GM20000 (cell line): ENCODE results near the gene ANKRD44.
A peak's percentile ranks its signal among the peaks of the same experiment; 100 is the strongest.
"Not testable (repeated sequence)": the region's sequence is repeated elsewhere in the genome, so short reads cannot be mapped to it uniquely, and the experiment has no call there.

Experiments used
- DNase-seq: peaks from one replicate; pipeline ENCODE4 v3.0.0; 2012; ENCODE audit warnings: low spot score
- TF ChIP-seq, protein P1 (sequence below): IDR thresholded peaks from 2 replicates; pipeline ENCODE4 v1.5.1; 2012; ENCODE audit warnings: mild to moderate bottlenecking, control low read depth; ENCODE audit errors: extremely low read depth, missing control alignments

ANKRD44 gene

DNA sequence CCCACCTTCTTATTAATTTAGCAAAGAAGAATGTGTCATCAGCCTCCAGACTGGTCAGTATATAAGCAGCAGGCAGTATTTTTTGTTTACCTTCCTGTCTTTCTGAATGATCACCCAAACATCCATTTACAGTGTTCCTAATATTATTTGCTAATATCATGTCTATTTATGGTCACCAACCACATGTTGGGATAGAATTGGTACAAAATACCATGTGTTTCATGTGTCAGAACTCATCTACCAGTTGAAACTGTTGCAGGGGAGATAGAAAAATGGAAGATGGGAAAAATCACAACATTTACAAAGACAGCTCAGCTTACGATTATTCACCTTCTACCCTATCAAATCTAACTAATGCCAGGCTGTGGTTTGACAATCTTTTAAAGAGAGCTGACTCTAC is 66.2 kb downstream of the ANKRD44 start:
- no peak for DNase-seq
- TF ChIP-seq, protein P1, sequence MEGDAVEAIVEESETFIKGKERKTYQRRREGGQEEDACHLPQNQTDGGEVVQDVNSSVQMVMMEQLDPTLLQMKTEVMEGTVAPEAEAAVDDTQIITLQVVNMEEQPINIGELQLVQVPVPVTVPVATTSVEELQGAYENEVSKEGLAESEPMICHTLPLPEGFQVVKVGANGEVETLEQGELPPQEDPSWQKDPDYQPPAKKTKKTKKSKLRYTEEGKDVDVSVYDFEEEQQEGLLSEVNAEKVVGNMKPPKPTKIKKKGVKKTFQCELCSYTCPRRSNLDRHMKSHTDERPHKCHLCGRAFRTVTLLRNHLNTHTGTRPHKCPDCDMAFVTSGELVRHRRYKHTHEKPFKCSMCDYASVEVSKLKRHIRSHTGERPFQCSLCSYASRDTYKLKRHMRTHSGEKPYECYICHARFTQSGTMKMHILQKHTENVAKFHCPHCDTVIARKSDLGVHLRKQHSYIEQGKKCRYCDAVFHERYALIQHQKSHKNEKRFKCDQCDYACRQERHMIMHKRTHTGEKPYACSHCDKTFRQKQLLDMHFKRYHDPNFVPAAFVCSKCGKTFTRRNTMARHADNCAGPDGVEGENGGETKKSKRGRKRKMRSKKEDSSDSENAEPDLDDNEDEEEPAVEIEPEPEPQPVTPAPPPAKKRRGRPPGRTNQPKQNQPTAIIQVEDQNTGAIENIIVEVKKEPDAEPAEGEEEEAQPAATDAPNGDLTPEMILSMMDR, result no peak

- DNase-seq, result no peak
- TF ChIP-seq, protein P1, result no peak
Observed at GRCh38 chr2:197242719-197243118, 67.9 kb downstream of the ANKRD44 start.

DNA sequence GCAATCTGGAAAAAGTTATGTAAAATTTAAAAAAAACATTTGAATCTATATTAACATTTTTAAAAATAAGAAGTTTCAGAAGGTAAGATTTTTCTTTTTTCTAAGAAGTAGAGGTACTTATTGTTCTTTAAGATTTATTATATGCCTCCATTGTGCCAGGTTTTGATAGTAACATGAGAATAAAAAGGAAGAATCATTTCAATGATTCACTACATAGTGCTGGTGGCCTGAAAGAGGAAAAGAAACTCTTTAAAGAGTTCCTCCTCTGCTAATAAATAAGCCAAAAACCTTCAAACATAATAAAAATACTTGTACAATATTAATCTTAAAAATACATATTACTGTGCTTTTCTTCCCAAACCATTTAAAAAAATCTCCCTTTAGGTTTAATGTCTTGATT is 69.0 kb downstream of the ANKRD44 start:
- DNase-seq, result no peak
- TF ChIP-seq, protein P1, result no peak

DNA sequence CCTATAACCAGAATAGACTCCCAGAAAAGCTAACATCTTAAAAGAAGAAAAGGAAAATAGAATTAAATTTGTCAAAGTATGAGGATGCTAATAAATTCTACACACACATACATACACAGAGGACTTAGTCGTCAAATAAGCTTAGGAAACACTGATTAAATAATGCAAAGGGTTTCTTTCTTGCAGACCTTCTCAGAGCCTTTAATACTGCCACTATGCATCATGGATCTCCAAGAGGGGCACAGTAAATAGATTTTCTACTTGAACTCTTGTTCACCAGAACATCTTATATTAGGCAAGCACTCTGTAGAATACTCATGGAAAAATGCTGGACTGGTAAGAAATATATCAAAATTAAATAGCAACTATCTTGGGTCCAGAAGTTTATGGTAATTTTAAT is 69.4 kb downstream of the ANKRD44 start:
- no peak for DNase-seq
- TF ChIP-seq, protein P1, result no peak

- no peak for DNase-seq
- TF ChIP-seq, protein P1, result no peak
Observed at GRCh38 chr2:197240421-197241041, 70.0 kb downstream of the ANKRD44 start.

DNA sequence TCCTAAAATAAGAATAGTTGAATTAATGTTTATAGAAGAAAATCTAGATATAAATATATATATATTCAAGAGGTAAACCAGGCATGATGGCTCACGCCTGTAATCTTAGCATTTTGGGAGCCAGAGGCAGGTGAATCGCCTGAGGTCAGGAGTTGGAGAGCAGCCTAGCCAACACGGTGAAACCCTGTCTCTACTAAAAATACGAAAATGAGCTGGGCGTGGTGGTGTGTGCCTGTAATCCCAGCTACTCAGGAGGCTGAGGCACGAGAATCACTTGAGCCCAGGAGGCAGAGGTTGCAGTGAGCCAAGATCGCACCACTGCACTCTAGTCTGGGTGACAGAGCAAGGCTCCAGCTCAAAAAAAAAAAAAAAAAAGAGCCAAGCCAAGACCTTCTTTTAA is 70.6 kb downstream of the ANKRD44 start:
- DNase-seq, result not testable (repeated sequence)

- peak; percentile 49 for DNase-seq
- TF ChIP-seq, protein P1, result no peak
Observed at GRCh38 chr2:197239434-197239833, 71.1 kb downstream of the ANKRD44 start.

DNA sequence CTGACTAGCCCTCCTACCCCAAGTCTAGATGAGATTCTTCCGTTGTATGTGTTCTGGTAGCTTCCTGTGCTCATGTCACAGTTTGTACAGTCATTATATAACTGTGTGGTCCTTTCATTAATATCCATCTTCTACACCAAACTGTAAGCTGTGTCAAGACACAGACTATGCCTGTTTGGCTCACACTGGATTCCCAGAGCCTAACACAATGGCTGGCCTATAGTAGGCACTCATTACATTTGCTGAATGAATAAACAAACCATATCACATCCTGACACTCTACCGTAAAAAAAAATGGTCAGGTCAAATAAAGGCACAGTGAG is 72.6 kb downstream of the ANKRD44 start:
- TF ChIP-seq, protein P1, result no peak
- peak; percentile 18 for DNase-seq
